LNCAP (cell line): ENCODE data around the gene GALNT10.

Experiments used
- CTCF ChIP-seq: fragments of 450-650 bp; IDR thresholded peaks from 2 replicates; pipeline ENCODE4 v1.5.1; 2017; ENCODE audit warnings: mild to moderate bottlenecking

The GALNT10 gene

GRCh38 chr5:154364771-154365170 is 174.2 kb downstream of the GALNT10 start:
- no peak for TF ChIP-seq CTCF

DNA sequence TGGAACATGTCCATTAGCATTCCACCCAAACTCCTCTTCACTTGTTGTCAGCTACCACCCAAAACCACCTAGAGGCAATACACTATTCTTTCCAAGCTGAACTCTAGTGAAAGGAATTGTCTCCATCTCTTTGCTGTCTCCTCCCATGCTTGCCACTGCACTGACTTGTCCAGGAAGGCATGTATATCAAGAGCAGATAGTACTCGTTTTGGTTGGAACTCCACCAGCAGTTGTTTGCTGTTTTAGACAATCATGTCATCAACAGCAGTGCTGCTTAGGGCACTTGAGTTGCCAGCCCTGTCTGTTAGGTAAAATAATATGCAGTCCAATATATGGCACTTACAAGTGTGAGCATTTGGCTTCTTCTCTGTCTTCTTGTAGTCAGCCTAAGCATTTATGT is 175.3 kb downstream of the GALNT10 start:
- TF ChIP-seq CTCF: no peak

DNA sequence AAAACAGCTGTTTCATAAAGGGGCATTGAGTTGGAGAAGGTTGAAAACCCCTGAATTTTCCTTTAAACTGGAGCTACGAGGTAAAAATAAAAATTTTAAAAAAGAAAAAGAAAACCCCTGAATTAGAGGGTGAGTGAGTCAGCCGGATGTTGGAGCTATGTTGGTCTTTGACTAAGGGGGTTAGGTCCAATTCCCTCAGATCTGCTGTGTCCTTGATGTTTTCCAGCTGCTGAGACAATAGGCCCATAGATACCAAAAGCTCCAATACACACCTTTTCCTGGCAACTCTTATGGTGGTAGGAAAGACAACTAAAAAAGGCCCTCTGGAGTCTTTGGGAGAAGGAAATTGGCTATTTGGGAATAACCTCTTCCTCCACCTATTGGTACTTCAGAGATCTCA is 175.8 kb downstream of the GALNT10 start:
- no peak for TF ChIP-seq CTCF

GRCh38 chr5:154367101-154367500 is 176.6 kb downstream of the GALNT10 start:
- TF ChIP-seq CTCF: no peak

DNA sequence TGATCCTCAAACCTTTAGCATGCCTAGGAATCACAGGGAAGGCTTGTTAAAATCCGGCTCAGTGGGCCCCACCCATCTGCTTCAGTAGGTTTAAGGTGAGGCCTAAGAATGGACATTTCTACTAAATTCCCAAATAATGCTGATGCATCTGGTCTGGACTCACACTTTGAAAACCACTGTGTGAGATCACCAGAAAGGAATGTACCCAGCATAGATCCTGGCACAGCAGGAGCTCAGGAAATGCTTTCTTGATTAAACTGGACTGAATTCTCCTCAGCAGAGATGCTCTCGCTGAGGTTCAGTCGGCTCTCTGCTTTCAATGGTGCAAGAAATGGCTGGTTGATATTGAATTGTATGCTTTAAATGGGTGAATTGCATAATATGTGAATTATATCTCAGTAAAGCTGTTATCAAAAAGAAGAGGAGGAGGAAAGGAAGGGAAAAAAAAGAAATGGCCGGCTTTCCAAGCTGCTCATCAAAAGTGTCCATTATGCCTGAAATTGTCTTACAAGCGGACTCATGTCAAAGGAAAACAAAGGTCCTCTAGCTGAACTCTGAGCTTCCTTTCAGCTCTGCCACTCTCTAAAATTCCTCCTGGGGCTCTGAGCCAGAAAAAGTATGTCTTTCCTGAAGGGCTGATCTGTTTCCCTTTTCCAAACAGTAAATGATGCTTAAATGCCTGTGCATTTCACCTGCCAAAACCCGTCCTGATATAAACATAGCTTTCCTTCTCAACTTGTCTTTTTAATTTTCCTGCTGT is 177.7 kb downstream of the GALNT10 start:
- no peak for TF ChIP-seq CTCF

- no peak for TF ChIP-seq CTCF
Measured at GRCh38 chr5:154369682-154370081, 179.1 kb downstream of the GALNT10 start.

DNA sequence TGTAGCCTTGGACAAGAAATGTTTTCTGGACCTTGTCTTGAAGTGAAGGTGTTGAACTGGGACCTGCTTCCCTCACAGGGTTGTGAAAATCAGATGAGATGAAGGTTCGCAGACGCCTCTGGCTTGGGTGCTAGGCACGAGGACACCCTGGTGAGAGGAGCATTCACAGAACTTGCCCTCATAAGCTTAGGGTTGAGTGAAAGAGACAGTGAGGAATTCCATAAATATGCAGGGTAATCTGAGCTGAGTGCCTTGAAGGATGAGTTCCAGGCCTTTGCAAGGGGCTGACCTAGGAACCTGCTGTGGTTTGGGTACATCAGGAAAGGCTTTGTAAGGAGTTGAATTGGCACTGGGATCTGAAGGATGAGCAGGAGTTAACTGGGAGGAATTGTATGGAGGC is 179.6 kb downstream of the GALNT10 start:
- no peak for TF ChIP-seq CTCF

DNA sequence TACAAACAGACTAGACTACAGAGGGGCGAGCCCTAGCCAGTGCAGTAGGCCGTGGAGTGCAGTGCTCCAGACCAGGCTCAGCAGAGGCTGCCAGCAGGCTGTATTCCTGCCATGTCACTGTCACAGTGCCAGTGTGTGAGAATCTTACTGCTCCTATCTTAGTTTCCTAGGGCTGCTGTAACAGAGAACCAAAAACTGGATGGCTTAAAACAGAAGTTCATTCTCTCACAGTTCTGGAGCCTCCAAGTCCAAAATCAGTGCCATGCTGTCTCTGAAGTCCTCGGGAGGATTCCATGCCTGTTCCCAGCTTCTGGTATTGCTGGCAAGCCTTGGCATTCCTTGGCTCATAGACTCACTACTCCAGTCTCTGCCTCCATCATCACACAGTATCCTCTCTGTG is 180.3 kb downstream of the GALNT10 start:
- no peak for TF ChIP-seq CTCF
